Cardiac ventricle fibroblast (primary cell): ENCODE results near the gene RHOT2. TPM values are rescaled to one million over a fixed set of nuclear protein-coding genes. Genes with fewer than 3 reads are reported as not detected.

Source experiments
- total RNA-seq: library from RNA; depleted of rRNA; stranded (reverse); fragments of >200 nt; gene quantifications from 2 replicates; pipeline ENCODE4 v1.2.3, GENCODE V29; 2015

RHOT2 gene
- total RNA-seq, 1 donor from 2014 or later = 18.7 TPM

Other genes starting within 250 kb of the RHOT2 start
- 29.1 and 32.8 TPM in 2 replicates for gene RAB11FIP3, start 242.5 kb upstream of the RHOT2 start, total RNA-seq
- gene CAPN15, start 140.4 kb upstream of the RHOT2 start, total RNA-seq = 29.2 and 37.8 TPM in 2 replicates
- not detected in 2 replicates for gene PRR35, start 107.7 kb upstream of the RHOT2 start, total RNA-seq
- 3.5 and 4.4 TPM in 2 replicates for gene NHLRC4, start 101.1 kb upstream of the RHOT2 start, total RNA-seq
- 20.2 and 25.1 TPM in 2 replicates for gene PIGQ, start 98.2 kb upstream of the RHOT2 start, total RNA-seq
- gene RAB40C, start 78.1 kb upstream of the RHOT2 start, total RNA-seq = 10.9 and 19.7 TPM in 2 replicates
- 0.06 TPM in 1 of 2 replicates, not detected in the other for gene WFIKKN1, start 37.1 kb upstream of the RHOT2 start, total RNA-seq
- gene METTL26, start 31.8 kb upstream of the RHOT2 start, total RNA-seq = 187 and 190 TPM in 2 replicates
- 21.0 and 34.2 TPM in 2 replicates for gene MCRIP2, start 26.3 kb upstream of the RHOT2 start, total RNA-seq
- 5.7 and 9.1 TPM in 2 replicates for gene WDR90, start 18.8 kb upstream of the RHOT2 start, total RNA-seq
- gene RHBDL1, start 7.5 kb downstream of the RHOT2 start, total RNA-seq = 0.50 and 1.5 TPM in 2 replicates
- 97.2 and 118 TPM in 2 replicates for gene STUB1, start 12.3 kb downstream of the RHOT2 start, total RNA-seq
- gene JMJD8, start 16.2 kb downstream of the RHOT2 start, total RNA-seq = 47.8 and 63.7 TPM in 2 replicates
- gene WDR24, start 22.3 kb downstream of the RHOT2 start, total RNA-seq = 14.2 and 14.9 TPM in 2 replicates
- gene FBXL16, start 37.7 kb downstream of the RHOT2 start, total RNA-seq = not detected in 2 replicates
- 115 and 126 TPM in 2 replicates for gene METRN, start 47.0 kb downstream of the RHOT2 start, total RNA-seq
- gene ANTKMT, start 53.0 kb downstream of the RHOT2 start, total RNA-seq = 30.0 and 34.0 TPM in 2 replicates
- 0.10 and 1.3 TPM in 2 replicates for gene CCDC78, start 58.3 kb downstream of the RHOT2 start, total RNA-seq
- 5.9 and 16.4 TPM in 2 replicates for gene HAGHL, start 59.0 kb downstream of the RHOT2 start, total RNA-seq
- gene CIAO3, start 72.9 kb downstream of the RHOT2 start, total RNA-seq = 8.9 and 16.7 TPM in 2 replicates
- gene MSLN, start 92.6 kb downstream of the RHOT2 start, total RNA-seq = not detected in 2 replicates
- 20.3 and 26.0 TPM in 2 replicates for gene RPUSD1, start 120.2 kb downstream of the RHOT2 start, total RNA-seq
- 2.0 and 4.9 TPM in 2 replicates for gene CHTF18, start 120.5 kb downstream of the RHOT2 start, total RNA-seq
- gene GNG13, start 132.6 kb downstream of the RHOT2 start, total RNA-seq = not detected in 2 replicates